Measurements from ENCODE around the gene RSRC2.

DNA sequence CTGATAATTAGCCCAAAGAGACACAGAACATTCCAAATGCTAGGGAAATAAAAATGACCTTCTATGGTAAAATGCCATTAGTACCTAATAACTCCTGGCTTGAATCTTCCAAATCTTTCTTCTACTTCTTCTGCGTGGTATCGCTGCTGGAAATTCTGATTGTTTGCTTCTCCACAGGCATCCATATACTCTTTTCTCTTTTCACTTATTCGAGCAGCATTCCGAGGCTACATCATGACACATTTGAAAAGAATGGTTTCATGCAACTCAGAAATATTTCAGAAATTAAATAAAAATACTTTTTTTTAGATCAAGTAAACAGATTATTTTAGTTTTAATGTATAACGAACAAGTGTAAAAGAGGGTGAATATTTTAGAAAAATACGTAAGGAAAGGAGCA lies 44.9 kb downstream of the RSRC2 start:
- TF ChIP-seq, protein P1, sequence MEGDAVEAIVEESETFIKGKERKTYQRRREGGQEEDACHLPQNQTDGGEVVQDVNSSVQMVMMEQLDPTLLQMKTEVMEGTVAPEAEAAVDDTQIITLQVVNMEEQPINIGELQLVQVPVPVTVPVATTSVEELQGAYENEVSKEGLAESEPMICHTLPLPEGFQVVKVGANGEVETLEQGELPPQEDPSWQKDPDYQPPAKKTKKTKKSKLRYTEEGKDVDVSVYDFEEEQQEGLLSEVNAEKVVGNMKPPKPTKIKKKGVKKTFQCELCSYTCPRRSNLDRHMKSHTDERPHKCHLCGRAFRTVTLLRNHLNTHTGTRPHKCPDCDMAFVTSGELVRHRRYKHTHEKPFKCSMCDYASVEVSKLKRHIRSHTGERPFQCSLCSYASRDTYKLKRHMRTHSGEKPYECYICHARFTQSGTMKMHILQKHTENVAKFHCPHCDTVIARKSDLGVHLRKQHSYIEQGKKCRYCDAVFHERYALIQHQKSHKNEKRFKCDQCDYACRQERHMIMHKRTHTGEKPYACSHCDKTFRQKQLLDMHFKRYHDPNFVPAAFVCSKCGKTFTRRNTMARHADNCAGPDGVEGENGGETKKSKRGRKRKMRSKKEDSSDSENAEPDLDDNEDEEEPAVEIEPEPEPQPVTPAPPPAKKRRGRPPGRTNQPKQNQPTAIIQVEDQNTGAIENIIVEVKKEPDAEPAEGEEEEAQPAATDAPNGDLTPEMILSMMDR (conservative IDR thresholded peaks at IDR 0.05; ENCODE audit: low read depth, low read length): no peak
- no peak for TF ChIP-seq EZH2 (IDR thresholded peaks at IDR 0.05; ENCODE audit: low read length, unreplicated experiment)
- TF ChIP-seq EZH2phosphoT487 (IDR thresholded peaks at IDR 0.05; ENCODE audit: borderline replicate concordance, low read length): no peak

Data from PC-3 (cell line).